Stimulated activated CD8-positive, alpha-beta memory T cell treated with anti-CD3 and anti-CD28 coated beads, Interleukin-7, amount 100 ng/mL, for 1 hour (primary cell): ENCODE measurements around the gene CHPT1.

Experiments
- DNase-seq, 2 donors: peaks; one replicate each; pipeline ENCODE4 v3.0.0-alpha.2; 2020; ENCODE audit warnings: low read depth in 2 of 2

The CHPT1 gene

GRCh38 chr12:101763246-101763931 lies 65.9 kb downstream of the CHPT1 start:
- no peak for DNase-seq

GRCh38 chr12:101764051-101764792 lies 66.8 kb downstream of the CHPT1 start:
- no peak for DNase-seq

GRCh38 chr12:101767537-101767936 lies 70.1 kb downstream of the CHPT1 start:
- DNase-seq, result no peak

- DNase-seq, result no peak
Observed at GRCh38 chr12:101768781-101769180, 71.3 kb downstream of the CHPT1 start.

- no peak for DNase-seq
Observed at GRCh38 chr12:101769865-101770264, 72.4 kb downstream of the CHPT1 start.

- no peak for DNase-seq
Observed at GRCh38 chr12:101772012-101772775, 74.8 kb downstream of the CHPT1 start.

- peak; percentile 17 to 40 for DNase-seq
Observed at GRCh38 chr12:101773650-101774162, 76.3 kb downstream of the CHPT1 start.

GRCh38 chr12:101775816-101776215 lies 78.4 kb downstream of the CHPT1 start:
- DNase-seq, result no peak

- DNase-seq, result no peak
Observed at GRCh38 chr12:101777485-101777884, 80.0 kb downstream of the CHPT1 start.

GRCh38 chr12:101777978-101778377 lies 80.5 kb downstream of the CHPT1 start:
- DNase-seq, result no peak
